RWPE2 (cell line): ENCODE results near the gene SLC22A2.

Source experiments
- ATAC-seq: fragments of 200-7000 bp; cut with Tn5 transposase; 3 replicates; pipeline ENCODE4 v1.9.1; 2021; ENCODE audit warnings: low read depth
- DNase-seq: peaks from one replicate; pipeline ENCODE4 v3.0.0-alpha.2; 2020; ENCODE audit warnings: low spot score
- H3K27ac ChIP-seq: fragments of 450-650 bp; 2 replicates; pipeline ENCODE4 v1.5.1; 2017; ENCODE audit warnings: mild to moderate bottlenecking; ENCODE audit not compliant: poor library complexity, severe bottlenecking
- H3K27me3 ChIP-seq: fragments of 250-450 bp; sonication (Bioruptor Pico); 2 replicates; pipeline ENCODE4 v1.5.1; 2021; ENCODE audit warnings: mild to moderate bottlenecking, moderate library complexity; ENCODE audit not compliant: insufficient read depth, poor library complexity, severe bottlenecking
- H3K36me3 ChIP-seq: fragments of 250-450 bp; sonication (Bioruptor Pico); 2 replicates; pipeline ENCODE4 v1.5.1; 2020; ENCODE audit warnings: low read depth, mild to moderate bottlenecking, moderate library complexity
- H3K4me1 ChIP-seq: fragments of 250-450 bp; sonication (Bioruptor Pico); 2 replicates; pipeline ENCODE4 v1.5.1; 2021; ENCODE audit warnings: mild to moderate bottlenecking, moderate library complexity; ENCODE audit not compliant: insufficient read depth, poor library complexity, severe bottlenecking
- H3K4me3 ChIP-seq: fragments of 250-450 bp; sonication (Bioruptor Pico); 2 replicates; pipeline ENCODE4 v1.5.1; 2021; ENCODE audit warnings: mild to moderate bottlenecking, moderate library complexity; ENCODE audit not compliant: severe bottlenecking
- H3K9me3 ChIP-seq: fragments of 250-450 bp; sonication (Bioruptor Pico); 2 replicates; pipeline ENCODE4 v1.5.1; 2021; ENCODE audit warnings: mild to moderate bottlenecking, moderate library complexity; ENCODE audit not compliant: severe bottlenecking
- CTCF ChIP-seq: fragments of 450-650 bp; IDR thresholded peaks from one replicate; pipeline ENCODE4 v1.5.1; 2017; ENCODE audit warnings: mild to moderate bottlenecking, moderate library complexity; ENCODE audit not compliant: poor library complexity, severe bottlenecking

Gene SLC22A2

GRCh38 chr6:160263196-160263939, 4.7 kb upstream of the SLC22A2 start:
- ATAC-seq (no peak), DNase-seq (no peak)
- no peaks in the 10 kb centered on the region for H3K36me3 ChIP-seq
- H3K9me3 ChIP-seq, result no peaks in the 10 kb centered on the region
- H3K4me3 ChIP-seq, result no peak overlapping the region
- TF ChIP-seq CTCF, result no peak
- H3K27ac ChIP-seq, result no peak overlapping the region
- no peaks in the 10 kb centered on the region for H3K27me3 ChIP-seq
- no peaks in the 10 kb centered on the region for H3K4me1 ChIP-seq

- Histone ChIP-seq H3K27me3 (no peaks in the 10 kb centered on the region), H3K9me3 (no peaks in the 10 kb centered on the region), H3K4me1 (no peaks in the 10 kb centered on the region), H3K36me3 (no peaks in the 10 kb centered on the region), H3K4me3 (no peak overlapping the region), H3K27ac (no peak overlapping the region)
- TF ChIP-seq CTCF, result no peak
- ATAC-seq, result no peak
- no peak for DNase-seq
Measured at GRCh38 chr6:160261991-160262680, 3.5 kb upstream of the SLC22A2 start.

GRCh38 chr6:160260803-160261450, 2.3 kb upstream of the SLC22A2 start:
- Histone ChIP-seq H3K27me3 (no peaks in the 10 kb centered on the region), H3K9me3 (no peaks in the 10 kb centered on the region), H3K27ac (no peak overlapping the region), H3K4me3 (no peak overlapping the region), H3K4me1 (peaks cover 4% of the 10 kb centered on the region), H3K36me3 (no peaks in the 10 kb centered on the region)
- no peak for TF ChIP-seq CTCF
- DNase-seq, result no peak
- ATAC-seq, result no peak; the same call in 2 of the 3 replicates

DNA sequence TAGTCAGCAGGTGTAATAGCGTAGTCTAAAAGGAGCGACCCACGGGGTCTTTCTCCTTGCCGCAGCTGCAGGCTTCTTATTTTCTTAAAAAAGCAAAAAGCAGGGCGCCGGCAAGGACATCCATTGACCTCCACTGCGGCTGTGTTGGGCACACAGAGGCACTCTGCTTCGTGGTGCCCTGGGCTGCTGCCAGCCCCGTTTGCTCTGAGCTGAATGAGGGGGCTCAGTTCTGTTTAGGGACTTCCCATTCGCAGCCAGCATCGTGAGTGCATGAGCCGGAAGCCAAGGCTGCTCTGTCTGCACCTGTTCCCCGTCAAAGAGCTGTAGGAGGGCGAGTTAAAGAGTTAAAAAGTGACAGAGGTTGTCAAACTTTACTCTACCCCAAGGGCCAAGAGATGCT, 1.7 kb upstream of the SLC22A2 start:
- Histone ChIP-seq H3K27me3 (no peaks in the 10 kb centered on the region), H3K4me1 (peaks cover 10% of the 10 kb centered on the region), H3K9me3 (no peaks in the 10 kb centered on the region), H3K27ac (no peak overlapping the region), H3K4me3 (no peak overlapping the region), H3K36me3 (no peaks in the 10 kb centered on the region)
- ATAC-seq (no peak), DNase-seq (no peak)
- TF ChIP-seq CTCF, result no peak

- Histone ChIP-seq H3K9me3 (no peaks in the 10 kb centered on the region), H3K4me1 (peaks cover 15% of the 10 kb centered on the region), H3K4me3 (no peak overlapping the region), H3K27ac (no peak overlapping the region), H3K36me3 (no peaks in the 10 kb centered on the region), H3K27me3 (no peaks in the 10 kb centered on the region)
- no peak for TF ChIP-seq CTCF
- no peak for ATAC-seq
- no peak for DNase-seq
Measured at GRCh38 chr6:160259598-160259997, 977 bp upstream of the SLC22A2 start.
